IMR-90 (cell line): ENCODE results near the gene POLR2J. TPM values are rescaled to one million over a fixed set of nuclear protein-coding genes. Genes with fewer than 3 reads are reported as not detected.
A peak's percentile ranks its signal among the peaks of the same experiment; 100 is the strongest.

ENCODE experiments used
- ATAC-seq: fragments of 200-7000 bp; cut with Tn5 transposase; 2 replicates; pipeline ENCODE4 v1.9.1; 2020; ENCODE audit warnings: low read depth, mild to moderate bottlenecking, moderate library complexity
- BruUV-seq: library from RNA; stranded (reverse); fragments of 400-500 nt; replicated peaks from 2 replicates; lab custom pipeline; 2021; lab: Mats Ljungman, UMichigan
- CTCF ChIA-PET: fragments of 300-600 bp; formaldehyde crosslinking; extraction: SDS; loops from one replicate; lab custom pipeline; 2021; ENCODE audit warnings: antibody characterized with exemption; lab: Yijun Ruan, JAX
- POLR2A ChIA-PET: fragments of 300-600 bp; sonication (Branson Sonifier 250); formaldehyde crosslinking; loops from one replicate; lab custom pipeline; 2022; ENCODE audit warnings: antibody characterized with exemption; ENCODE audit not compliant: unreplicated experiment; lab: Charles Lee
- DNase-seq: peaks from one replicate; pipeline ENCODE4 v3.0.0; 2013
- H2AFZ ChIP-seq: replicated peaks from 2 replicates; pipeline ENCODE3; 2013; ENCODE audit warnings: low read length, mild to moderate bottlenecking; ENCODE audit not compliant: poor library complexity
- H2AK5ac ChIP-seq: 2 replicates; pipeline ENCODE4 v1.6.1; 2013; ENCODE audit warnings: low read depth, low read length, inconsistent platforms
- H2AK9ac ChIP-seq: replicated peaks from 2 replicates; pipeline ENCODE3; 2013; ENCODE audit warnings: mild to moderate bottlenecking, low read depth, low read length, moderate library complexity; ENCODE audit not compliant: poor library complexity
- H2BK120ac ChIP-seq: 2 replicates; pipeline ENCODE4 v1.6.1; 2013; ENCODE audit warnings: low read depth, low read length, inconsistent platforms
- H2BK15ac ChIP-seq: 3 replicates; pipeline ENCODE4 v1.6.1; 2013; ENCODE audit warnings: low read depth, low read length, inconsistent platforms
- H2BK20ac ChIP-seq: 2 replicates; pipeline ENCODE4 v1.6.1; 2013; ENCODE audit warnings: low read depth, mild to moderate bottlenecking, inconsistent platforms, low read length, moderate library complexity
- H2BK5ac ChIP-seq: 2 replicates; pipeline ENCODE4 v1.6.1; 2013; ENCODE audit warnings: mild to moderate bottlenecking, low read depth, low read length, inconsistent platforms; ENCODE audit not compliant: poor library complexity, severe bottlenecking
- H3K14ac ChIP-seq: replicated peaks from 2 replicates; pipeline ENCODE4 v1.6.1; 2013; ENCODE audit warnings: low read depth, low read length, inconsistent platforms
- H3K18ac ChIP-seq: 2 replicates; pipeline ENCODE4 v1.6.1; 2013; ENCODE audit warnings: low read depth, low read length, control low read depth
- H3K23ac ChIP-seq: 2 replicates; pipeline ENCODE4 v1.6.1; 2013; ENCODE audit warnings: low read depth, low read length, inconsistent platforms
- H3K27ac ChIP-seq: 2 replicates; pipeline ENCODE4 v1.5.1; 2013; ENCODE audit warnings: mild to moderate bottlenecking, control low read depth, low read length; ENCODE audit not compliant: insufficient read depth
- H3K27me3 ChIP-seq: 2 replicates; pipeline ENCODE4 v1.6.1; 2013; ENCODE audit warnings: low read length; ENCODE audit not compliant: control insufficient read depth, insufficient read depth
- H3K36me3 ChIP-seq: 2 replicates; pipeline ENCODE4 v1.6.1; 2013; ENCODE audit warnings: low read length, mixed read lengths; ENCODE audit not compliant: control insufficient read depth, insufficient read depth
- H3K4ac ChIP-seq: 2 replicates; pipeline ENCODE4 v1.6.1; 2013; ENCODE audit warnings: low read depth, low read length, inconsistent platforms
- H3K4me1 ChIP-seq: 2 replicates; pipeline ENCODE4 v1.6.1; 2013; ENCODE audit warnings: low read length, mixed read lengths; ENCODE audit not compliant: control insufficient read depth, insufficient read depth
- H3K4me2 ChIP-seq: 2 replicates; pipeline ENCODE4 v1.6.1; 2013; ENCODE audit warnings: low read depth, mild to moderate bottlenecking, control low read depth, low read length, moderate library complexity
- H3K4me3 ChIP-seq: 2 replicates; pipeline ENCODE4 v1.5.1; 2013; ENCODE audit warnings: low read depth, mild to moderate bottlenecking, control low read depth, low read length, moderate library complexity; ENCODE audit not compliant: insufficient read depth
- H3K56ac ChIP-seq: 2 replicates; pipeline ENCODE4 v1.6.1; 2013; ENCODE audit warnings: low read length, inconsistent platforms; ENCODE audit not compliant: insufficient read depth; ENCODE audit errors: extremely low read depth
- H3K79me1 ChIP-seq, 2 experiments: 2 replicates each; pipeline ENCODE4 v1.6.1; 2013; ENCODE audit warnings: low read length in 2 of 2, inconsistent platforms in 1 of 2, low read depth in 1 of 2
- H3K9ac ChIP-seq: 2 replicates; pipeline ENCODE4 v1.6.1; 2013; ENCODE audit warnings: low read depth, low read length, control low read depth
- H3K9me1 ChIP-seq: 2 replicates; pipeline ENCODE4 v1.6.1; 2013; ENCODE audit warnings: low read length, inconsistent platforms; ENCODE audit not compliant: insufficient read depth
- H3K9me3 ChIP-seq: 2 replicates; pipeline ENCODE4 v1.6.1; 2013; ENCODE audit warnings: low read length; ENCODE audit not compliant: control insufficient read depth, insufficient read depth
- H4K20me1 ChIP-seq: 2 replicates; pipeline ENCODE4 v1.6.1; 2013; ENCODE audit warnings: low read length, inconsistent platforms; ENCODE audit not compliant: insufficient read depth
- H4K5ac ChIP-seq: 2 replicates; pipeline ENCODE4 v1.6.1; 2013; ENCODE audit warnings: mild to moderate bottlenecking, low read depth, low read length, control low read depth
- H4K8ac ChIP-seq, 2 experiments: 2 replicates each; pipeline ENCODE4 v1.6.1; 2013; ENCODE audit warnings: low read depth in 2 of 2, low read length in 2 of 2, control low read depth in 1 of 2, inconsistent platforms in 1 of 2
- H4K91ac ChIP-seq: 2 replicates; pipeline ENCODE4 v1.6.1; 2013; ENCODE audit warnings: low read depth, low read length, inconsistent platforms; ENCODE audit not compliant: insufficient read depth
- NFE2L2 ChIP-seq: fragments of 150-350 bp; IDR thresholded peaks from 2 replicates; pipeline ENCODE4 v1.6.1; 2016; ENCODE audit warnings: low read depth, mild to moderate bottlenecking, low read length
- RCOR1 ChIP-seq: IDR thresholded peaks from 2 replicates; pipeline ENCODE4 v1.6.1; 2012; ENCODE audit warnings: mild to moderate bottlenecking, low read length, improper control_type of control experiment; ENCODE audit not compliant: insufficient replicate concordance
- WGBS, 2 experiments: methylation state at CpG; one replicate each; pipeline versions ENCODE4 v1.1.5 to v1.1.7; 2013; ENCODE audit warnings: missing lambda C conversion rate in 2 of 2; ENCODE audit not compliant: insufficient read length in 1 of 2; ENCODE audit errors: extremely low coverage in 2 of 2; 5-methylcytosine and 5-hydroxymethylcytosine counted together
- dilution Hi-C: fragments of 300-500 bp; cut with HindIII; formaldehyde crosslinking; loops from one replicate; pipeline ENCODE4 v1.14.3; 2018; ENCODE audit warnings: low sequenced_read_pairs; ENCODE audit not compliant: unreplicated experiment
- in situ Hi-C: fragments of 300-500 bp; cut with MboI; formaldehyde crosslinking; loops from 3 replicates; pipeline ENCODE4 v1.14.3; 2019; ENCODE audit warnings: low sequenced_read_pairs, inconsistent platforms, mixed read lengths
- intact Hi-C: fragments of 100-400 bp; cut with micrococcal nuclease; formaldehyde crosslinking; loops from 2 replicates; pipeline ENCODE4 v1.10.0; 2022
- polyA plus RNA-seq, 3 experiments: library from polyadenylated mRNA; depleted of rRNA; stranded (reverse); fragments of >200 nt; gene quantifications; 2 replicates each; pipeline ENCODE4 v1.2.3, GENCODE V29; 2012; ENCODE audit warnings: low replicate concordance in 1 of 3
- total RNA-seq: library from RNA; depleted of rRNA; stranded (reverse); fragments of >200 nt; gene quantifications from 2 replicates; pipeline ENCODE4 v1.2.3, GENCODE V29; 2012
- TF ChIP-seq, protein P1 (sequence below): fragments of 150-350 bp; IDR thresholded peaks from 2 replicates; pipeline ENCODE4 v1.6.1; 2017; ENCODE audit warnings: mild to moderate bottlenecking, antibody characterized with exemption, low read length, low read depth

POLR2J gene
- total and polyA plus RNA-seq, 2 of the 4 experiments (the other 2 are of a cell fraction) = 20.8 to 92.6 TPM

DNA sequence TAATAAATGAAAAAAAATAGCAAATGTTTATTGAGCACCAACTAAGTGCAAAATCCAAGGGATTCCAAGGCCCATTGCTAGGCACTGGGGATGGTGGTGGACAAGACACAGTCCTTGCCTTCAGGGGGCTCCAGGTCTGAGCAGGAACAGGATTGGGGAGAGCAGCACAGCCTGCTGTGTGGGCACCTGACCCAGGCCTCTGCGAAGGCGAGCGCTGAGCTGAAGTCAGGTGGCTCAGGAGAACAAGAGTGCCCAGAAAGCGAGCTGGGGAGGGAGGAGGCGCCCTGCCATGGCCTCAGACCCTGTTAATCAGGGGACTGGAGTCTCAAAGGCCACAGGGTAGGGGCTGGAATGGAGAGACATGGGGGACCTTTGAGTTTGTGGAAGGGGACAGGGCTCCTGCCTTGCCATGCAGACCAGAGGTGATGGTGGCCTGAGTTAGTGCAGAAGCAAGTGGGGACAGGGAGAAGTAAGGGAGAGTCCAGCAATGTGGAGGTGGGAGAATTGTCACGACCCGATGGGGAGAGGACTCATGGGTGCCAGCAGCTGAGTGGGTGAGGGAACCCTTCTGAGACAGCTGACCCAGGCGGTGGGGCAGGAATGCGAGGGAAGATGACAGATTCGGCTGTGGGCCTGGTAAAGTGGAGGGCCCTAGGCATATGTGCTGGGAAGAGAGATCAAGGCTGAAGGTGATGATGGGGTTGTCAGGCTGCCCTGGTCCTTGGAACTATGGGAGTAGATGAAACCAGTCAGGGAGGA is 49.4 kb downstream of the POLR2J start:
- in situ Hi-C loops = no loop called here
- Histone ChIP-seq H3K18ac (no peak overlapping the region), H3K36me3 (peaks cover 26% of the 10 kb centered on the region), H2AK9ac (no peak overlapping the region), H2BK5ac (no peak overlapping the region), H3K4me3 (no peak overlapping the region), H4K5ac (no peak overlapping the region), H4K91ac (no peak overlapping the region), H2BK20ac (no peak overlapping the region), H4K8ac (no peak overlapping the region), H3K56ac (no peak overlapping the region), H3K4me1 (peaks cover 2% of the 10 kb centered on the region; the same call in 1 of the 2 replicates), H3K27ac (no peak overlapping the region), H3K9ac (no peak overlapping the region), H3K9me3 (no peaks in the 10 kb centered on the region), H3K79me1 (peaks cover 0 to 12% of the 10 kb centered on the region in 2 experiments; a peak in 3 of 4 replicates), H2AFZ (peak overlapping the region; percentile 8), H3K14ac (no peak overlapping the region), H3K27me3 (no peaks in the 10 kb centered on the region), H3K4ac (no peak overlapping the region), H3K4me2 (no peak overlapping the region), H3K23ac (no peak overlapping the region), H2AK5ac (no peak overlapping the region), H4K20me1 (no peaks in the 10 kb centered on the region; the same call in 1 of the 2 replicates), H2BK120ac (no peak overlapping the region), H3K9me1 (peaks cover under 1% of the 10 kb centered on the region), H2BK15ac (no peak overlapping the region)
- BruUV-seq = no TSS peak
- intact Hi-C loops = no loop called here
- 96% methylated on average over 6 of the region's 10 CpGs; no CpG with 5 or more reads in 1 of the 2 experiments for WGBS, 2 experiments
- dilution Hi-C loops = no loop called here
- DNase-seq (no peak), ATAC-seq (no peak)
- TF ChIP-seq NFE2L2 (no peak), RCOR1 (no peak)
- TF ChIP-seq, protein P1, sequence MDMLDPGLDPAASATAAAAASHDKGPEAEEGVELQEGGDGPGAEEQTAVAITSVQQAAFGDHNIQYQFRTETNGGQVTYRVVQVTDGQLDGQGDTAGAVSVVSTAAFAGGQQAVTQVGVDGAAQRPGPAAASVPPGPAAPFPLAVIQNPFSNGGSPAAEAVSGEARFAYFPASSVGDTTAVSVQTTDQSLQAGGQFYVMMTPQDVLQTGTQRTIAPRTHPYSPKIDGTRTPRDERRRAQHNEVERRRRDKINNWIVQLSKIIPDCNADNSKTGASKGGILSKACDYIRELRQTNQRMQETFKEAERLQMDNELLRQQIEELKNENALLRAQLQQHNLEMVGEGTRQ = no peak
- CTCF ChIA-PET = no interaction called here
- POLR2A ChIA-PET = no interaction called here
